A549 (cell line): Measurements from ENCODE around the gene SLC2A4RG. TPM values are rescaled to one million over a fixed set of nuclear protein-coding genes. Genes with fewer than 3 reads are reported as not detected.
A peak's percentile ranks its signal among the peaks of the same experiment; 100 is the strongest.

Experiments used
- ATAC-seq, 2 experiments: fragments of 200-7000 bp in 1 of 2; fragments of >200 bp in 1 of 2; cut with Nextera tagmentation in 1 of 2; cut with Tn5 transposase in 1 of 2; 3 replicates each; pipeline versions ENCODE4 v1.8.0 to v1.9.1; 2018 to 2020; ENCODE audit warnings: mild to moderate bottlenecking in 1 of 2, moderate library complexity in 1 of 2
- CTCF ChIA-PET: fragments of 300-600 bp; sonication (Branson Sonifier 250); formaldehyde crosslinking; extraction: SDS; loops from one replicate; lab custom pipeline; 2021; ENCODE audit warnings: antibody characterized with exemption, inconsistent platforms; lab: Yijun Ruan, JAX
- POLR2A ChIA-PET: fragments of 350-600 bp; formaldehyde crosslinking; extraction: SDS; loops from one replicate; lab custom pipeline; 2021; ENCODE audit warnings: antibody characterized with exemption, inconsistent platforms; lab: Yijun Ruan, JAX
- DNase-seq, 2 experiments: peaks; one replicate each; pipeline versions ENCODE4 v3.0.0 to v3.0.0-alpha.2; 2011 to 2016; ENCODE audit warnings: low read depth in 1 of 2, low spot score in 1 of 2
- FAIRE-seq: peaks from 2 replicates; lab custom pipeline; 2011; peaks lifted over from hg19 to GRCh38; lab: Jason Lieb, UNC
- H3K27ac ChIP-seq, 2 experiments: fragments of >200 bp; sonication (Bioruptor Twin); formaldehyde crosslinking; 3 replicates each; pipeline ENCODE4 v1.5.1; 2016 to 2017
- H3K4me1 ChIP-seq: fragments of >200 bp; sonication (Bioruptor Twin); formaldehyde crosslinking; 3 replicates; pipeline ENCODE4 v1.6.1; 2016
- H3K4me2 ChIP-seq: fragments of >200 bp; sonication (Bioruptor Twin); formaldehyde crosslinking; 3 replicates; pipeline ENCODE4 v1.6.1; 2016
- H3K4me3 ChIP-seq: fragments of >200 bp; sonication (Bioruptor Twin); formaldehyde crosslinking; 3 replicates; pipeline ENCODE4 v1.5.1; 2016
- H3K9me3 ChIP-seq: fragments of >200 bp; sonication (Bioruptor Twin); formaldehyde crosslinking; 3 replicates; pipeline ENCODE4 v1.6.1; 2016
- BCL3 ChIP-seq: fragments of >200 bp; sonication (Bioruptor Twin); formaldehyde crosslinking; IDR thresholded peaks from 3 replicates; pipeline ENCODE4 v1.6.1; 2016
- CBX2 ChIP-seq: fragments of 200-600 bp; sonication (generic); IDR thresholded peaks from 2 replicates; pipeline ENCODE4 v1.6.1; 2016; ENCODE audit warnings: low read depth, mild to moderate bottlenecking, borderline replicate concordance
- ELK1 ChIP-seq: fragments of 150-350 bp; IDR thresholded peaks from 2 replicates; pipeline ENCODE4 v1.6.1; 2014; ENCODE audit warnings: low read depth, mild to moderate bottlenecking, low read length
- EP300 ChIP-seq, 2 experiments: fragments of >200 bp; sonication (Bioruptor Twin); formaldehyde crosslinking; IDR thresholded peaks; 2 replicates in 1 of 2; 3 replicates in 1 of 2; pipeline ENCODE4 v1.6.1; 2016 to 2017
- FOSL2 ChIP-seq, 2 experiments: fragments of 450-650 bp in 1 of 2; fragments of >200 bp in 1 of 2; sonication (Bioruptor Twin) in 1 of 2; formaldehyde crosslinking; IDR thresholded peaks; 2 replicates each; pipeline versions ENCODE4 v1.5.0 to v1.6.1; 2016 to 2020; ENCODE audit warnings: mild to moderate bottlenecking in 1 of 2, moderate library complexity in 1 of 2
- FOXS1 ChIP-seq: fragments of 250-450 bp; sonication (Bioruptor Pico); IDR thresholded peaks from 2 replicates; pipeline ENCODE4 v1.5.0; 2020; ENCODE audit warnings: mild to moderate bottlenecking, moderate library complexity
- HDAC2 ChIP-seq: fragments of 200-600 bp; sonication (generic); IDR thresholded peaks from 2 replicates; pipeline ENCODE4 v1.6.1; 2016
- HEYL ChIP-seq: fragments of 250-450 bp; sonication (Bioruptor Pico); IDR thresholded peaks from 2 replicates; pipeline ENCODE4 v1.8.0; 2021; ENCODE audit warnings: mild to moderate bottlenecking, moderate library complexity
- JUN ChIP-seq, 2 experiments: fragments of >200 bp; sonication (Bioruptor Twin); formaldehyde crosslinking; IDR thresholded peaks; 2 replicates in 1 of 2; 3 replicates in 1 of 2; pipeline ENCODE4 v1.6.1; 2016 to 2017
- MAFK ChIP-seq: fragments of 450-650 bp; IDR thresholded peaks from 2 replicates; pipeline ENCODE4 v1.6.1; 2014; ENCODE audit not compliant: partially characterized antibody
- MAX ChIP-seq: IDR thresholded peaks from 2 replicates; pipeline ENCODE4 v1.6.1; 2012
- MAZ ChIP-seq: fragments of 150-350 bp; IDR thresholded peaks from 2 replicates; pipeline ENCODE4 v1.6.1; 2014; ENCODE audit warnings: antibody characterized with exemption, low read depth, low read length, borderline replicate concordance
- PBX3 ChIP-seq: IDR thresholded peaks from 2 replicates; pipeline ENCODE4 v1.6.1; 2012
- PHF8 ChIP-seq: fragments of 200-600 bp; sonication (generic); IDR thresholded peaks from 2 replicates; pipeline ENCODE4 v1.6.1; 2016; ENCODE audit warnings: low read depth, mild to moderate bottlenecking, antibody characterized with exemption, moderate library complexity, borderline replicate concordance
- POLR2AphosphoS2 ChIP-seq: conservative IDR thresholded peaks from 2 replicates; pipeline ENCODE4 v1.6.1; 2012; ENCODE audit warnings: low read length, improper control_type of control experiment, inconsistent platforms
- RCOR1 ChIP-seq: fragments of 150-350 bp; IDR thresholded peaks from 2 replicates; pipeline ENCODE4 v1.6.1; 2014; ENCODE audit warnings: antibody characterized with exemption, low read length, low read depth
- REST ChIP-seq: fragments of 200-600 bp; sonication (generic); IDR thresholded peaks from 2 replicates; pipeline ENCODE4 v1.6.1; 2016; ENCODE audit warnings: antibody characterized with exemption, mild to moderate bottlenecking, moderate library complexity
- SMC3 ChIP-seq: fragments of >200 bp; sonication (Bioruptor Twin); formaldehyde crosslinking; IDR thresholded peaks from 3 replicates; pipeline ENCODE4 v1.6.1; 2018; ENCODE audit warnings: inconsistent platforms
- TFCP2L1 ChIP-seq: fragments of 250-450 bp; sonication (Bioruptor Pico); IDR thresholded peaks from 2 replicates; pipeline ENCODE4 v1.5.0; 2021; ENCODE audit warnings: mild to moderate bottlenecking
- USF2 ChIP-seq: fragments of 450-650 bp; IDR thresholded peaks from 2 replicates; pipeline ENCODE4 v1.6.1; 2014; ENCODE audit warnings: antibody characterized with exemption
- ZNF302 ChIP-seq: fragments of 250-450 bp; sonication (Bioruptor Pico); IDR thresholded peaks from 2 replicates; pipeline ENCODE4 v1.9.0; 2021; ENCODE audit warnings: inconsistent platforms, mild to moderate bottlenecking, moderate library complexity
- whole genome bisulfite sequencing: methylation state at CpG from one replicate; pipeline ENCODE4 v1.1.6; 2017; ENCODE audit errors: missing lambda C conversion rate; 5-methylcytosine and 5-hydroxymethylcytosine counted together
- polyA plus RNA-seq, 4 experiments: library from polyadenylated mRNA; depleted of rRNA in 3 of 4; stranded (reverse); fragments of >200 nt; fragmentation: RNase III in 1 of 4; extraction: RNeasy Plus Mini Kit Qiagen cat#74134 plus additional on column Dnase treatment in 1 of 4; gene quantifications; 2 replicates in 3 of 4; 3 replicates in 1 of 4; pipeline ENCODE4 v1.2.3, GENCODE V29; 2011 to 2017

Gene SLC2A4RG
- polyA plus RNA-seq, 2 of the 4 experiments (the other 2 are of a cell fraction) = 28.1 to 64.6 TPM

GRCh38 chr20:63701051-63701328 lies 38.6 kb upstream of the SLC2A4RG start:
- ATAC-seq = no peak
- FAIRE-seq = no peak
- DNase-seq = no peak
- Histone ChIP-seq H3K4me1 (peaks cover 35% of the 10 kb centered on the region), H3K4me2 (no peak overlapping the region), H3K9me3 (no peaks in the 10 kb centered on the region), H3K4me3 (no peak overlapping the region), H3K27ac (peak overlapping the region in 1 of 2 experiments; percentile 94; a peak in 3 of 6 replicates)
- 85% methylated on average over 5 of the region's 5 CpGs for WGBS
- POLR2A ChIA-PET = no interaction called here
- CTCF ChIA-PET = no interaction called here
- TF ChIP-seq EP300 (IDR thresholded peaks at IDR 0.05) = no peak
- TF ChIP-seq HEYL (CRISPR knock-in tag) = no peak
- no peak for TF ChIP-seq CBX2
- TF ChIP-seq ZNF302 (CRISPR knock-in tag) = no peak
- no peak for TF ChIP-seq MAZ
- no peak for TF ChIP-seq FOSL2 (IDR thresholded peaks at IDR 0.05)
- no peak for TF ChIP-seq FOSL2 (CRISPR knock-in tag; IDR thresholded peaks at IDR 0.05)
- TF ChIP-seq PHF8 = no peak
- TF ChIP-seq RCOR1 = no peak
- no peak for TF ChIP-seq MAX
- no peak for TF ChIP-seq JUN (IDR thresholded peaks at IDR 0.05)
- no peak for TF ChIP-seq POLR2AphosphoS2
- no peak for TF ChIP-seq SMC3

- H3K27ac ChIP-seq = peak overlapping the region in 1 of 2 experiments; percentile 94; a peak in 3 of 6 replicates
- H3K9me3 ChIP-seq = no peaks in the 10 kb centered on the region
- FAIRE-seq = no peak
- WGBS = 73% methylated on average over 3 of the region's 14 CpGs
- POLR2A ChIA-PET = no interaction called here
- H3K4me1 ChIP-seq = peaks cover 40% of the 10 kb centered on the region
- TF ChIP-seq HDAC2 (no peak), USF2 (no peak), BCL3 (no peak), ELK1 (no peak), TFCP2L1 (CRISPR knock-in tag) (no peak), MAFK (no peak), EP300 (IDR thresholded peaks at IDR 0.05) (no peak), FOXS1 (no peak), PBX3 (no peak), REST (no peak)
- 0 out of 6 replicates have a peak, but pooled peaks of 1 of the 2 experiments have one; percentile 0 for ATAC-seq
- no peak overlapping the region for H3K4me2 ChIP-seq
- CTCF ChIA-PET = interaction anchor here (0.7 to 2.1 kb wide), 2 partner anchors 81 to 164 kb away, joined by 3 to 7 read pairs; partner anchors contain the start of gene PTK6
- no peak for DNase-seq
- no peak overlapping the region for H3K4me3 ChIP-seq
Measured at GRCh38 chr20:63701329-63702035, 38.1 kb upstream of the SLC2A4RG start.
